Measurements from ENCODE around the gene LRRC45.

Gene LRRC45

GRCh38 chr17:82020572-82021106, 2.5 kb upstream of the LRRC45 start:
- no peak for DNase-seq

- peak; percentile 49 for DNase-seq
Observed at GRCh38 chr17:82021107-82021899, 1.8 kb upstream of the LRRC45 start.

DNA sequence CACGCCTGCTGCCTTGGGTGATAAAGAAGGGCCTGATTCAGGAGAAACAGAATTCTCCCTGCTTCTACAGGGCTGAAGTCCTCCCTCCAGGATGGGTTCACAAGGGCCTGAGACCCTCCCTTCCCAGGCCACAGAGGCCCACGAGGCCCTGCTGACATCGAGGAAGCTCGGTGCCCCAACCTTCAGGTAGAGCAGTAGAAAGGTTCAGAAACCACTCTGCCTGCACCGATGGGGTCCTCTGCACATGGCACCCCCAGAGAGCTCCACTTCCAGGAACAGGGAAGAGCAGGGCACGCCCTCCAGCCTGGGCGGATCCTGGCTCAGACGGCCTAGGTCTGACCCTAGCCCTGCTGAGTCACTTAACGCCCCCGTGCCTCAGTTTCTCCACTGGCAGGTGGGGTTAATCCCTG, 1.2 kb upstream of the LRRC45 start:
- no peak for DNase-seq

DNA sequence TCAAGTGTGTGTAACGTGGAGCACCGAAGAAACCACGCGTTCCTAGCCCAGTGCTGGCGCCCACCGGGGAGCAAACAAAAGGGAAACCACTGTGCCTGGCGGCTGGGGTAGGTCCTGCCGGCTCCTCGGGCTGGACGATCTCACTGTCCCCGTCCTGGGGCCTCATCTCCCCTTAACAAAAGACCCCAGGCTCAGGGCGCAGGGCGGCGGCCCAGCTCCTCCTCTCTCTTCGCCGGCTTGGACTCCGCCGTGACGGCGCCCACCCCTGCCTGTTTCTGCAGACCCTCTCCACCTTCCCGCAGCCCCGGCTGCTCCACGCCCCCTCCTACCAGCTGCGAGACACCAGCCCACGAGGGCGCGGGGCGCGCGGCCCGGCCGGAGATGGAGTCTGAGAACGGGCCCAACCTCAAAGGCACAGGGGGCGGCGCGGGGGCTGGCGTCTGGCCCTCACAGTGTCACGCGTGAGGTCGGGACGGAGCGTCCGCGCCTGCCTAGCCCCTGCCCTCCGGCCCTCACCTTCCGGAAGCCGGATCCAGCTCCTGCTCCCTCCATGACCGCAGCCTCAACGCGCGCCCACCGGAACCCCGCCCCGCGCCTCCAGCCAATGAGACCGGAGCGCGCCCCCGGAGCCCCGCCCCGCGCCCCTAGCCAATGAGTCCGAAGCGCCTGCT, 660 bp upstream of the LRRC45 start, which contains the start of gene CENPX:
TSS of gene CENPX (minus strand) at position 569 of the 671 bp plus-strand sequence. CDS start at position 552, 17 bp downstream.
- DNase-seq: no peak

GRCh38 chr17:82023447-82024241, 539 bp downstream of the LRRC45 start:
- DNase-seq: peak; percentile 25

DNA sequence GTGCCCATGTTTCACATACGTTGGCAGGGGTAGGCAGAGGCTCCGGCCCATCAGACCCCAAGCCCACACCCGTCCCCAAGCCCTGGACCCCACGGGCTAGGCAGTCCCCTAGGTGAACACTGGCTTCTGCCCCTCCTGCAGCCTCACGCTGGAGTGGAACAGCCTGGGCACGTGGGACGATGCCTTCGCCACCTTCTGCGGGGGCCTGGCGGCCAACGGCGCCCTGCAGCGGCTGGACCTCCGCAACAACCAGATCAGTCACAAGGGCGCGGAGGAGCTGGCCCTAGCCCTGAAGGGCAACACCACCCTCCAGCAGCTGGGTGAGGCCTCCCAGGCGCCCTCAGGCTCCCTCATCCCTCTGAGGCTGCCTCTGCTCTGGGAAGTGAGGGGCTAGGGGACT, 1.8 kb downstream of the LRRC45 start:
- no peak for DNase-seq

DNA sequence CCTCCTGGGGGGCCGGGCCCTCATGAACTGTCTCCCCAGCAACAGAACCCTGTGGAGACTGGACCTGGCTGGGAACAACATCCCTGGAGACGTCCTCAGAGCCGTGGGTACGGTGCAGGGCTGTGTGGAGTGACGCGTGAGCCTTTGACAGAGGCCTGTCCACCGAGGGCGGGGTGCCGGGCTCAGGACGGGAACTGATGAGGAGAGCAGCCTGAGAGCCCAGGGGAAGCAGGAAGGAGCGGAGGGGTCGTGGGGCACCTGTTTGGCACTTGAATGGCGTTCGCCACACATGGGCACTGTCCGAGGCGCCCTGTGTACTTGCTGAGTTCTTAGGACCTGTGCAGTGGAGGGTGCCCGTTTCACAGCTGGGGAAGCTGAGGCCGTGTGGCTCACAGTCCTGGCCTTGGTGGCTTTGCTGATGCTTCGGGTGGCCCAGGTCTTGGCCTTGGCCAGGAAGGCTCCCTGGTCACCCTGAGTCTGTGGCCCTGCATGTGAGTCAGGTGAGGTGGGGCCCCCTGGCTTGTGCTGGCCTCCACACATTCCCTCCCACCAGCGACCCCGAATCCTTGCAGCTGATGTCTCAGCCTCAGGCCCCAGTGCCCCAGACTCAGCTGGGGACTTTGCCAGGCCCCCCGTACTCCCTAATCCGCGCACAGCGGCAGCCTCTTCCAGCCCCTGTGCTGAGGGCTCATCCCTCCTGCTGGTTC, 2.4 kb downstream of the LRRC45 start:
- no peak for DNase-seq

DNA sequence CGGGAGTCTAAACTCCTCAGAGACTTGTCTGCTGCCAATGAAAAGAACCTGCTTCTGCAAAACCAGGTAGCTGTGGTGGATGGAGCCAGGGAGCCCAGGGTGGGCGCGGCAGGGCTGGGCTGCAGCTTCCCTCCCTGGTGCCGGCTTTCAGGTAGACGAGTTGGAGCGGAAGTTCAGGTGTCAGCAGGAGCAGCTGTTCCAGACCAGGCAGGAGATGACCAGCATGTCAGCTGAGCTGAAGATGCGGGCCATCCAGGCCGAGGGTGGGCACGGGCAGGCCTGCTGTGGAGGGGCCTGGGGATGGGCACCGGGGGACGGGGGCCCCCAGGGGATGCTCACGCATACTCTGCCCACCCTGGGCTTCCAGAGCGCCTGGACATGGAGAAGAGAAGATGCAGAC, 5.1 kb downstream of the LRRC45 start:
- DNase-seq: no peak

- no peak for DNase-seq
Observed at GRCh38 chr17:82028966-82029365, 5.9 kb downstream of the LRRC45 start.

GRCh38 chr17:82029391-82029790, 6.3 kb downstream of the LRRC45 start:
- DNase-seq: no peak

DNA sequence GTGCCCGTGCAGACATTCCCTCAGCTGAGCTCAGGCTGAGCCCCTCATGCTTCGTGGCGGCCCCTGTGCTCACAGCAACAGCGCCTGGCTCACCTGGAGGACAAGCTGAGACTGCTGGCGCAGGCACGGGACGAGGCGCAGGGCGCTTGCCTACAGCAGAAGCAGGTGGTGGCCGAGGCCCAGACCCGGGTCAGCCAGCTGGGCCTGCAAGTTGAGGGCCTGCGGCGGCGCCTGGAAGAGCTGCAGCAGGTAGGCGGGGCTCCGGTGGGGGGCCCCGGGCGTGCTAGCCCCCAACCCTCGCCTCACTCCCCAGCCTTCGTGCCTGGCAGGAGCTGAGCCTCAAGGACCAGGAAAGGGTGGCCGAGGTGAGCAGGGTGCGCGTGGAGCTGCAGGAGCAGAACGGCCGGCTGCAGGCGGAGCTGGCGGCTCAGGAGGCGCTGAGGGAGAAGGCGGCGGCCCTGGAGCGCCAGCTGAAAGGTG, 6.9 kb downstream of the LRRC45 start:
- no peak for DNase-seq

GRCh38 chr17:82030470-82031302, 7.6 kb downstream of the LRRC45 start:
- DNase-seq: peak; percentile 67

GRCh38 chr17:82031303-82031884, 8.3 kb downstream of the LRRC45 start, which contains the start of gene RAC3:
Gene RAC3 (plus strand): TSS chr17:82031678. CDS start chr17:82031762, 84 bp downstream.
- DNase-seq: no peak

DNA sequence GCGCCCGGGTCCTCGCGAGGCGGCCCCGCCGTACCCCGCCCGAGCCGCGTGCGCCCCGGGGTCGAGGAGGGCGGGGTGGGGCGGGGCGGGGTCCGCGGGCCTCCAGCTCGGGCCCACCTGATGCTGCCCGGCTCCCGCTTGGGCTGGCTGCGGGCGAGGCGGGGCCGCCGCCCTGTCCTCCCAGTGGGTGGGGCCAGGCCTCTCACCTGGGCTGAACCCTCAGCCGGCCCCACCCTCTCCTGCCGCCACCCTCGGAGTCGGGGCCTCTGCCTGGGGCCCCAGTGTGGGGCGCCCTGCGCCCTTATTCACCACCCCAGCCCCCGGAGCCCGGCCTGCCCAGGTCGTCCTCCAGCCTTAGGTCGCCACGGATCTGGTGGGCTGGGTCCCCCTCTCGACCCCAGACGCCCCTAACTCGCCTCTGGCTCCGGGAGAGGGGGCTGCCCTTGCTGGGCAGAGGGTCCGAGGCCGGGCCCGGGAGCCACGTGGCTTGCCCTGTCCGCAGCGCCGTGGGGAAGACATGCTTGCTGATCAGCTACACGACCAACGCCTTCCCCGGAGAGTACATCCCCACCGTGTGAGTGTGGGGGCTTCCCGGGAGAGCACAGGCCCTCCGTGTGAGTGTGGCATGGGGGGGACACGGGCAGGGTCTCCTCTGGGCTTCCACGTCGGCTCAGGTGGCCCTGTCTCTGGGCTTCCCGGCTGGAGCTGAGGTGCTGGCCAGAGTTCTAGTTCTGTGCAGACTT, 9.0 kb downstream of the LRRC45 start:
- DNase-seq: no peak

- no peak for DNase-seq
Observed at GRCh38 chr17:82033359-82034085, 10.4 kb downstream of the LRRC45 start.

DNA sequence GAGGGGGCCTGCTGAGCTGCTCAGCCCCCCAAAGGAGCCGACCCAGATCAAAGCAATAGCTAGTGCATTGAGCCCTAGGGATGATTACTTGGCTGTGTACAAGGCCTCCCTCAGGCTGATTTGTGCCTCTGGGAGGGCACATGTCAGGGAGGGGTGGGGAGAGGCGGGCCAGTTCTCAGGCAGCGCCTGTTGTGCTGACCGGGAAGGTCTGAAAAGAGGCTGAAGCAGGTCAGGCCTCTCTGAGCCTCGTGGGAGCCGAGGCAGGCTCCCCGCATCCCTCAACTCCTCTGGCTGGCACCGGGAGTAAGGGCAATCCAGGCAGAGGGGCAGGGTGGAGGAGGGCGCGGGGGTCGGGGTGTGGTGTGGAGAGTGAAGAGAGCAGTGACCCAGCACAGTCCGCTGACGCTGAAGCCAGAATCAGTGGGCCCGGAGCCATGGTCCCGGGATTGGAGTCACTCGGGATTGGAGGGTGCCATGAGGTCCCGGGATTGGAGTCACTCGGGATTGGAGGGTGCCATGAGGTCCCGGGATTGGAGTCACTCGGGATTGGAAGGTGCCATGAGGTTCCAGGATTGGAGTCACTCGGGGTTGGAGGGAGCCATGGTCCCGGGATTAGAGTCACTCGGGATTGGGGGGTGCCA, 11.4 kb downstream of the LRRC45 start:
- DNase-seq: no peak

DNA sequence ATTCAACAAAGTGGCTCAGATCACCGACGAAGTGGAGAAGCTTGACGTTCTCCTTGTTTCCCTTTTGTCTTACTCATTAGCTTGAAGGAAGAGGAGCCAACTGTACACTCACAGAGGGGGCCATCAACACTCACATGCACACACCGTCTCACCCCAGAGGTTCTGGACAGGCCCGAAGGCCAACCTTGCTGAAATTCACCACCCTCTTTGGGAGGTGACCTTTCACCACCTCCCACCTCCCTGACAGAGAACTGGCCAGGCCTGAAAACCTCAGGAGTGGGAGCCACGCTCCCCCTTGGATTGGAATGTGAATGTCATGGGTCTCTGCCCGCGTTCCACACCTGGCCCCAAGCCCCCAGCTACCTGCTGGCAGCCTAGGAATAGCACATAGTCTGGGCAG, 12.4 kb downstream of the LRRC45 start:
- DNase-seq: no peak

DNA sequence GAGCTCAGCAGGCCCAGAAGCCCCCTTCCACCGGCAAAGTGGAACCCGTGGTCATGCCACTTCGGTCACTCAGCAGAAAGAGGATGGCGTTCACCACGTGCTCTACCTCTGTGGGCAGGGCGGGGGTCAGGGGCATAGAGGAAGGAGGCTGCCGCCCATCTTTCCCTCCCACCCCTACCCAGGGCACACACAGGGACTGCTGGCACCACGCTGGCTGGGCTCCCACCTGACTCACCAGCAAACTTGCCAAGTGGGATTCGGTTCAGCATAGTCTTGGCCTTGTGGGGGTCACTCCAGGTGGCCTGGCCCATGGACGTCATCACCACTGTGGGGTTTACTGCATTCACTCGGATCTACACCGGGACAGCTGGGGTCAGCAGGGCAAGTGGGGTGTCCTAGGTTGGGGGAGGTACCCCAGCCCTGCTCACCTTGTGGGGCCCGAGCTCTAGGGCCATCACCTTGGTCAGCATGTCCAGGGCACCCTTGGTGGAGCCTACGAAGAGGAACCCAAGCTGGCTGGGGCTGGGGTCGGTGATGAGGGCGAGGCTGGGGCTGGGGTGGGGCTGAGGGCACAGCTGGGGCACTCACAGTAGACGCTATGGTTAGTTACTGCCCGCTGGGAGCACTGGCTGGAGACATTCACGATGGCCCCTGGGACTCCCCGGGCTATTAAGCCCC, 13.0 kb downstream of the LRRC45 start:
- no peak for DNase-seq

Data from NCI-H1694 treated with DMSO at 0.1 percent for 48 hours (cell line).